GM19025 (cell line): ENCODE measurements around the gene CUL4A.

Experiments
- ATAC-seq: cut with Tn5 transposase; IDR thresholded peaks from one replicate; pipeline ENCODE4 v1.9.1; 2021; ENCODE audit warnings: mild to moderate bottlenecking, low read depth, moderate library complexity; ENCODE audit not compliant: unreplicated experiment

Gene CUL4A

DNA sequence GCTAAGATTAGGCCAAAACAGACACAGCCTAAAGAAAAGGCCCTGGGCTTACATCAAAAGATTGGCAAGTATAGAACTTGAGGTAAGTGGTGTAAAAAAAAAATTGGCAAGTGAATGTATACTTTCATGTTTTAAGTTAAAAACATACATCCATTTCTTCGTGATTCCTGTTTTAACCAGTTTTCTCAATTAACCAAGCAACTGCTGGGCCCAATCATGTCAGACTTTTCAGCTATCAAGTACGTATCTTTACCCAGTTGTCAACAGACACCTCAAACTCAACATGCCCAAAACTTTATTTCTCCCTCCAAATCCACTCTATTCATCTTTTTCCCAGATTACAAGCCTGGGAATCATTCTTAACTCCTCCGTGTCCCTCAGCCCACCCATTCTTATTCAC, 2.0 kb upstream of the CUL4A start:
- ATAC-seq, result no peak

DNA sequence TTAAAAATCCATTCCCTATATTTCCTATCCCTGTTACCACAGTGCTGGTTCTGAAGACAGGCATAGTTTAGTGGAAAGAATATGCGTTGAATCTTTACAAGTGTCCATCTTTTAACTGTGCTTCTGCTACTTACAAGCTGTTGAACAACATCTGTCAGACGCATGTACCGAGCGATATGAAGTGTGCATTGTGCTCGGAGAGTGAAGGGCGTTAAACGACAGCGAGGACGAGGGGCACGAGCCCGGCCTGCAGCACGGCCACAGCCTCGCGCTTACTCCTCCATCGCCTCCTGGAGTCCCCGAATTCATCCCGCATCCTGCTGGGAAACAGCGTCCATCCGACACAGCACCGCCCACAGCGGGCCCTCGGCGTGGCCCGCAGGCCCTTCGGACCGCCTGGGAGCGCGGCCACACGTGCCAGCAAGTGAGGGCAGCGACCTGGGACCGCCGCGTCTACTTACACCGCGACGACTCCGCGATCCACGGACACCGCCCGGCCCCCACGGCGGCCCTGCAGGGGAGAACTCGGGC, 1.5 kb upstream of the CUL4A start:
- ATAC-seq, result peak; percentile 10

DNA sequence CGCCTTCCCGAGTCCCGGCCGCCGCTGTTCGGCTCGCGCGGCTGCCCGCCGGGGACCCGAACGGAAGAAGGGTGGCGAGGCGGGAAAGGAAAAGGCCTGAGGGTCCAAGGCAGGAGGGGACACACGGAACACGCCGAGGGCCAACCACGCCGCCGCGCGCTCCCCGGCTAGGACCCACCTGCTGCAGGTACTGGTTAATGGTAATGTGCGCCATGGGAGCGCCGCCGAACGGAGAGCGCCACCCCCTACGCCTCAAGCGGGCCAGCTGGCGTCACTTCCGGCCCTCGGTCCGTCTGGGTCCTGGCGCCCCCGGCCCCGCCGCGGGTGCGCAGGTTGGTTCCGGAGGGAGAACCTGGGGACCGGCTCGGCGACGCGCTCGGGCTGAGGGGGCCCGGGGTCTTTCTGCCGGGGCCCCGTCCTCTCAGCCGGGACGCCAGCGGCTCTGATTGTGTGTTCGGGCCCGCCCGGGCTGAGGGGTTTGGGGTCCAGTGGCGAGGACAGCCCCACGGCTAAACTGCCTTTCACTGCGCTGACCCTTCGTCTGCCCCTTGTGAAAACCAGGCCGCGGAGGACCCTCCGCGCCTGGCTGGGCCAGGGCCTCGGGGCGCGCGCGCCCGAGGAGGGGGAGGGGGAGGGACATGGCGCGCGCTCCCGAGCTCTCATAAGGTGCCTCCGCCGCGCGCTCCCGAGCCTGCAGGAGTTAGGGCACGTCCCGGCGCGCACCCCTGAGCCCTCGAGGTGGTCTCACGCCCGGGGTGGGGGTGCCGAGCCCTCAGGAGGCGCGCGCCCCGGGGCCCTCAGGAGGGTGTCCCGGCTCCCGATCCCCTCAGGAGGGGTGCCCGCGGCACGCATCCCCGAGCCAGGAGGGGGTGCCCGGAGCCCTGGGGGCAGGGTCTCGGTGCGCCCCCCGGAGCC, 735 bp upstream of the CUL4A start, which contains the start of gene PCID2:
PCID2 (minus strand) TSS at position 249 of the 915 bp plus-strand sequence; CDS start at position 214, 35 bp downstream.
- peak; percentile 62 for ATAC-seq

DNA sequence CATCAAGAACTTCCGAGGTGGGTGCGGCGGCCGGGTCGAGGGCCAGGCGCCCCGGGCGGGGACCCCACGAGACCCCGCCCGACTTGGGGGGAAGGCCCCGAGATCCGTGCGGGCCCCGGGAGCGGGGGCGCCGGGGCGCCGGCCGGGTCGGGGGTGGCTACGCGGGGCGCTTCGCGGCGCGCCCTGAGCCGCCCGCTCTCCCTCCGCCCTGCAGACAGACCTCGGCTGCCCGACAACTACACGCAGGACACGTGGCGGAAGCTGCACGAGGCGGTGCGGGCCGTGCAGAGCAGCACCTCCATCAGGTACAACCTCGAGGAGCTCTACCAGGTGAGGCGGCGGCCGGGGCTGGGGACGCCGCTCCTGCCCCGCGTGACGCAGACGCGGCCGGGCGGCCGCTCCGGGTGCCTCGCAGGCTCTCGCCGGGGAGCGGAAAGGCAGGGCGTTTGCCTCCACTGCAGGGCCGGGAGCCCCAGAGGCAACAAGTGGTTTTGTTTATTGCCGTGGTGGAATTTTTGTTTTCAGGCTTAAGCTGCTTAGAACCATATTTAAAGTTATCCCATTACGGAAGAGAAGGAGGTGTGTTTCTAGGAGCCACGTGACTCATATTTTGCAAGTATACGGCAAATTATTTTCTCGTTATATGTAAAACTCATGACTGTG, 477 bp downstream of the CUL4A start:
- peak; percentile 39 for ATAC-seq

DNA sequence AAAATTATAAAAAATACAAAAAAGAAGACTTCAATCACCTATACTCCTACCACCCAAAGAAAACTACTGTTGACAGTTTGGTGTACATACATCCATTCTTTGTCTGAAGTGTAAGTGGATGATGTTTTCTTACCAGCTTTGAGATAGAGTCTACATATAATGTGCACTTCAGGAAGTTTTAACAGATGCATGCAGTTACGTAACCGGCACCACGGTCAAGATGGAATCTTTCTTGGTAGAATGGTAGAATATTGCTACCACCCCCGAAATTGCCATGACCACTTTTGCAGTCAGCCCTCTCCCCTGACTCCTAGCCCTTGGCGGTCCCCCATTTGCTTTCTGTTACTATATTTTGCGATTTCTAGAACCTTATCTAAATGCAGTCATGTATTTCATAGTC, 1.4 kb downstream of the CUL4A start:
- ATAC-seq, result no peak

DNA sequence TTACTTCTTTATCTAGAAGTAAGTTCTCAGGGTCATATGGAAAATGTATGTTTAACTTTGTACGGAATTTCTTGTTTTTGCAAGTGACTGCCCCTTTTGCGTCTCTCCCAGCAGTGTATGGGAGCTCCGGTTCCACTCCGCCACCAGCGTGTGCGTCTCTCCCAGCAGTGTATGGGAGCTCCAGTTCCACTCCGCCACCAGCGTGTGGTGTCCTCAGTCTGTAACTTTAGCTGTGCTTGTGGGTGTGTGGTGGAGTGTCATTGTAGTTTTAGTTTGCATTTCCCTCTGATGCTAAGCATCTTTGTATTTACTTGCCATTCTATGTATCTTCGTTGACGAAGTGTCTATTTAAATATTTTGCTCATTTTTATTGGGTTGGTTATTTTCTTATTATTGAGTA, 2.4 kb downstream of the CUL4A start:
- no peak for ATAC-seq

DNA sequence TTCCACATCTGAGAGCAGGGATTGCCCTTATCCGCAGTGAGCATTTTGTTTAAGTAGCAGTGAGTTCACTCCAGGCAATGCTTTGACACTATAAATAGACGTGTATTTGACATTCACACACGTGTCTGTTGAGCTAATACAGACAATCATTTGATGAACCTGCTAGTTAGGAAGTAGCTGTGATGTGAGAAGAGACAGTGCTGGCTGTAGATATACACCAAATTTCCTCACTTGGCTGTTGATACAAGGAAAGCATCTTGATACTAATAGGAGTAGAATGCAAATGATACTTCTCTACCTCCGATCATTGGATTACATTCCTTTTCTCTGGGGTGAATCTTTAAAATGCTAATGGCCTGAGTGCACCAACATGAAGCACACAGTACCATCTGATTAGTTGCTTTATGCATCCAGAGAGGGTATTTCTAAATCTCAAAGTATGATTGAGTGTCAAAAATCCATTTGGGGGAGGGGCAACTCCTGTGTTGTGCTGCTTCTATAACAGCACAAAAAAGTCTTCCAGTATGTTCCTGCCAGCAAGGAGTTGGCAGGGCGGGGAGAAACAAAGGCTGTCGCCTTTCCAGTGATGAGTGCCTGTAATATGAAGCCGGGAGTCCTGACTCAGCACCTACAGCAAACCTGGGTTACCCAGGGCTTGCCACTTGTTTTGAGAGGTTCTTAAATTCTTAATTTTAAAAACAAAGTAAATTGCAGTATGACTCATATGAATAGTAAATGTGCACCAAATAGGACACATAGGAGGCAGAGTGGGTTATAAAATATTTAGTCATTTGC, 7.0 kb downstream of the CUL4A start:
- no peak for ATAC-seq

DNA sequence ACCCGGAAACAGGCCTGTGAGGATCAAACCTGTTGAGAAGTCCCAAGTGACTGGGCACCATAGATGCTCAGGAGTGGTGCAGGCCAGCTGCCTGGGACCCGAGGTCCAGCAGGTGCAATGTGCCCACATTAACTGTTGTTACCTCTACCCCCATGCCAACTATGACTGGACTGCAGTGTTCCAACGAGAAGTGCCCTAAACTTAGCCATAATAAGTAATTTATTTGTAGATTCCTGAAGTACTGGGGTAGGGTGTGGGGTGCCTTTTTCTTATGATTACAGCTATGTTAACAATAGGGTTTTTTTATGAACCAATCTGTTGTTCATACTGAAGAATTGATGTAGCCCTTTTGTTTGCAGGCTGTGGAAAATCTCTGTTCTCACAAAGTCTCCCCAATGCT, 9.2 kb downstream of the CUL4A start:
- ATAC-seq, result no peak

DNA sequence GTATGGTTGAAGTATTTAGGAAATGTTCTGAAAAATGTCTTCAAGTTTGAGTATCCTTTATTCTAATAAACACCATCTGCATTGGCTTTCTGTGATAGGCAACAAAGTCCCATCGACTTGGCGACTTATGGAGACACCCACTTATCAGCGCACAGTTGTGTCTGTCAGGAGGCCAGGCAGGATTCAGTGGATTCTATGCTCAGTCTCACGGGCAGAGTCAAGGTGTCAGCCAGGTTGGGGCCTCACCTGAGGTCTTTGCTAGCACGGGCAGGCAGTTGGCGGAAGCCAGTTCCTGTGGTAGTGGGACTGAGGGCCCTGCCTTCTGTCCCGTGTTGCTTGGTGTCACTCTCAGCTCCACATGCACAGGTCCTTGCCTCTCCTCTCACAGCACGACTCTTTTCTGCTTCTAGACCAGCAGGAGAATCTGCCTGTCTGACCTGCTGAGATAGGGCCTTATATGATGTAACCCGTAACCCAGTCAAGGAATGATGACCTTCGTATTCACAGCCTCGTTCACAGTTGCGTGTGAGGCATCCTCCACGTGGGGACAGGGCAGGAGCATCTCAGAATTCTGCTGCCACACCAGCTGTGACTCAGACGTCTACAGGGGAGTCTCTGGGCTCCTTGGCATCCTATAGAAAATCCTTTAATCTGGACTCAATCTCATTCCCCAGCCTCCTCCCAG, 10.0 kb downstream of the CUL4A start:
- no peak for ATAC-seq

DNA sequence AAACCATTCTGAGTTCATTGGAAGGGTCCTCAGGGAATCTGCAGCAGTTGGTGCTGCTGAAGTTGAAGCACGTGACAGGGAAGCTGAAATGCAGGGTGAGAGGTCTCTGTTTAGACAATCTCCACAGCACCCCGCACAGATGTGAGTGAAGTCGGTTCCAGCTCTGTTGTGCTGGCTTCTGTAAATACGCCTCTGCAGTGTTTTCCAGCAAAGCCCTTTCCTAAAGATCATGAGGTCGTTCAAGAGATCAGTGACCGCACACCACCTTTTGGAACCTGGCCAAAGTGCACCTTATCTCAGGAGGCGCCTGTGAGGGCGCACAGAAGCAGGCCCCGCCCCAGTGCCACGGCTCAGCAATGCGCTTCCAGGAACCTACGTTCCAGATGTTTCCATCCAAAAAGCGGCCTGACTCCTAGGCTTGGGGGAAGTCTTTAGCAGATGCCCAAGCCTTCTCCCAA, 10.8 kb downstream of the CUL4A start:
- ATAC-seq, result no peak

DNA sequence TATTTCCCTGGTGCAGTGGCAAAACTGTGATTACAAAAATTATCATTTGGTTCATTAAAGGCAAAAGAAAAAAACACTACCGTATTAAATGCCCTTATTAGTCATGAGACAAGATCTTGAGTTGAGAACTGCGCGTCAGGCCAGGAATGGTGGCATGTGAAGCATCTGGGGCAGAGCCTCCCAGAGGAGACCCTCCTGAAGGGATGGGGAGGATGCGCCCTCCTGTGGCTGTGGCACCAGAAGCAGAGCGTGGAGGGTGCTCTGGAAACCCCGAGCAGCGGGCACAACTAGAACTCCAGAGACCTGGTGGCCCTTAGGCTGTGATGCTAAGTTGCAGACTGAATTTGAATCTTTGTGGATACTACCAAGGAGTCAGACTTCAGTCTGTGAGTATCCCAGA, 11.5 kb downstream of the CUL4A start:
- no peak for ATAC-seq

DNA sequence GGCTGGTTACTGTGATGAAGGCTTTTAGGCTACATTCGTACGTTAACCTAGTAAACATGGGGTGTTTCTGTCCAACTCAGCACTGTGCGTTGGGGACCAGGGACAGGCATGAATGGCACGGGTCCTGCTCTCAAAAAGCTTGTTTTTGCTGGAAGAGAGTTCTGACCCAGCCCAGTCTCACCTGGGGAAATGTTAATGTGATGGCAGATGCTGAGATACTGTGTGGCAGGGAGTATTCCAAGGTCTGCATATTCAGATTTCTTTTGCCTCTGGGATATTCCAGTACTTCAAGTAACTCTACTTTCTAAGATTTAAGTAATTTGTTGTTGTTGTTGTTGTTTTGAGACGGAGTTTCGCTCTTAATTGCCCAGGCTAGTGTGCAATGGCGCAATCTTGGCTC, 13.7 kb downstream of the CUL4A start:
- ATAC-seq, result no peak

DNA sequence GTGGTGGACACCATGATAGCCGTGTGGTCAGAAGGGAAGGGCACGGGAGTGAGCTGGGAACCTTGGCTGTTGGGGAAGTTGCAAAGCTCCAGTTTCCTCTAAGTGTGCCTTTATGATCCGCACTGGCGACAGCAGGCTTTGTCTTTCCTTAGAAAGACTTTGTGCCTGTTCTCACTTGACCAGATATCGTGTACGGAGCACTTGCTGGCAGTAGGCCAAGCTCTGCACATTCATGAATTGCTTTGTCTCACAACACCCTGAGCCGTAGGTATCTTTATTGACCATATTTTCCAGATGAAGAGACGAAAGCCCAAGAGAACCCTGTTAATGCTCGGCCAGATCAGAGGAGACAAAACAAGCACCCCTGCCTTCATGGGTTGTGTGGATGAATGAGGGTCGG, 15.1 kb downstream of the CUL4A start:
- no peak for ATAC-seq

DNA sequence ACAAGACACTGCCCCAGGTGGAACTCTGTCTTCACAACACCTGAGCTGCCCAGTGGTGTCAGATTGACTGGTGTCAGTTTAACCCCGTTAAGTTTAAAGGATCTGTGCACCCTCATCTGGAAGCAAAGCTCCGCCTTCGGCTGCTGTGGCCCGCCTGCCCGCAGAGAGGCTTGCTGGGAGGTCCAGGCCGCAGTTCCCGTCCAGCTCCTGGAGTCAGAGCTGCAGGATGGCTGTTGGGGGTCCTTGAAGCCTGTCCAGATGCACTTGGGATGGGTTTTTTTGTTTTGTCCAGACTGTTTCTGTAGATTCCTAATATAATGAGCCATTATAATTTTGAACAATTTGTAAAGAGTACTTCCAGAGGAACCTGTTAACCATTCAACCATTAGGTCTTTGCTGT, 16.1 kb downstream of the CUL4A start:
- ATAC-seq, result no peak

DNA sequence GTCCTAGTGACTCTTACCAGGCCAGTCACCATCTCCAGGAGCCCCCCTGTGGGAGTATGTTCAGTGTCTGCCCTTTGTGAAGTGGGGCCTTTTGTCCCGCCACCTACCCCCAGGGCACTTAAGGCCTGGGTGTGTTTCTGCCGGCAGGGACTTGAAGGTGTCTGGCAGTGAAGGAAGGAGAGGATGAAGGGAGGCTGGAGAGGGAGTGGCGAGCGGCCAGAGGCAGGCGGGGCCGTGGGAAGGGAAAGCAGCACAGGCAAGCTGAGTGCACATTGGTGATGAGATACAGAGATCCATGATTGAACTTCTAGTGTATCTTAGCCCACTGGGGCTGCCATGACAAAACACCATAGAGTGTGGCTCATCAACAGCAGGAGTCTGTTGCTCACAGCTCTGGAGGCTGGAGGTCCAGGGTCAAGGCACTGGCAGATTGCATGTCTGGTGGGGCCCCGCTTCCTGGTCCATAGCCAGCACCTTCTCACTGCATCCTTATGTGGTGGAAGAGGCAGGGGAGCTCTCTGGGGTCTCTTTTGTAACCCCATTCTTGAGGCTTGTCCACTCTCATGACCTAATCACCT, 17.5 kb downstream of the CUL4A start:
- ATAC-seq, result no peak

DNA sequence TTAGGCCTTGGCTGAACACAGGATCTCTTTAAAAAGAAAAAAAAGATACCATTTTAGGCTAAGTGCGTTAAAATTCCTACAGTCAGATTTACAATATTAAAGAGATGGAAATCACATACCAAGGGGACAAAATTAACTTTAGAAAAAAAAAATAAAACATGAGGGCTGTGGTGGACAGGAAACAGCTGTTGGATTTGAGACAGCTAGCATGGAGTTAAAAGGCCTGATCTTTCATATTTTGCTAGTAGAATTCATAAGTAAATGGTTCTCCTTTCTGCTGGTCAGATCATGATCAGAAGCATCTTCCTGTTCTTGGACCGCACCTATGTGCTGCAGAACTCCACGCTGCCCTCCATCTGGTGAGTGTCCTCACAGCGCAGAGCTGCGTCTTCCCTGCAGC, 19.7 kb downstream of the CUL4A start:
- no peak for ATAC-seq

DNA sequence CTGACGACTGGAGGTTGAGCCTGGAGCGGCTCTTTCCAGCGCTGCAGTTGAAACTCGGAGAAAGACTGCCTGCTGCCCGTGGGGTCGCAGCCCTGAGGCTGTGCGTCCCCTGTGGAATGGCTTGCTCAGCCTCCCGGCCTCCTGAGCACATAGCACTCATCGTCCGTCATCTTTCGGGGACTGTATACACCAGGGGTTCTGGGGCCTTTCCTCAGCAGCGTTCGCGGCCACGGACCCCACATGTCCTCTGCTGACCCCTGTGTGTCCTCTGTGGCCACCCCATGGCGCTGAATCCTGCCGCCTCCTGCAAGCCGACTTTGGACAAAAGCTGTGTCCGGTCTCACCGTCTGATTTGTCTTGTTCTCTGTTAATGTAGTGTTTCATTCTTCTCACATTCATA, 20.4 kb downstream of the CUL4A start:
- ATAC-seq, result no peak

DNA sequence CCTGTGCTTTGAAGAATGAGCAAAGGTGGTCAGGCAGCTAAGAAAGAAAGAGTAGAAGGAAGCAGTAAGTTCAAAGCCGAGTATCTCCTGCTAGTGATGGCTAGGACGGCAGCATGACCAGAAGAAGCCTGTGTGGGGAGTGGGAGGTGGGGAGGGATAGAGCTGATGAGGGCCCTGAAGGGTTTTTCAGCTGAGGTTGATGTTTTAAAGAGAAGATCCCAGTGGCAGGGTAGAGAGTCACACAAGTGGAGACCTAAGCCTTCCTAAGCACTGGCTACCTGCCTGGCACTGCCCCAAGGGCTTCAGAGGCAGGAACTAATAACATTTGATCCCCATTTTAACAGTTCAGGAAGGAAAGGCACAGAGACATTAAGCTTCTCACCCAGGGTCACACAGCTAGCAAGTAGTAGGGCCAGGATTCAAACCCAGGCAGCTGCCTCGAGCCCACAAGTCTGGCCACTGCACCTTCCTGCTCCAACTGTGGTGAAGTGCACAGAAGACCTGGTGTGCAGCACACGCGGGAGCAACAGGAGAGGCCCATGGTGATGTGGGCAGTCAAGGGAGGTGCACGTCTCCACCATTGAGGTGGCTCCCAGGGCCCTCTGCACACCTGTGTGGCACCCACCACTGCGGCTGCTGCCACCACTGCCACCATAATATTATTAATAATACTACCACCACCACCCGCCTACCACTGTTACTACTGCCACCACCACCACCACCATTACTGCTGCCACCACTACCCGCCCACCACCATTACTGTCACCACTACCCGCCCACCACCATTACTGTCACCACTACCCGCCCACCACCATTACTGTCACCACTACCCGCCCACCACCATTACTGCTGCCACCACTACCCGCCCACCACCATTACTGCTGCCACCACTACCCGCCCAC, 22.1 kb downstream of the CUL4A start:
- ATAC-seq, result no peak
